Panc1 (cell line): ENCODE results near the gene UNC13B. TPM values are rescaled to one million over a fixed set of nuclear protein-coding genes. Genes with fewer than 3 reads are reported as not detected.

Experiments
- ATAC-seq: fragments of 200-7000 bp; cut with Tn5 transposase; 2 replicates; pipeline ENCODE4 v1.9.1; 2020; ENCODE audit warnings: mild to moderate bottlenecking, moderate library complexity
- BruUV-seq: library from RNA; stranded (reverse); fragments of 400-500 nt; replicated peaks from 2 replicates; lab custom pipeline; 2021; lab: Mats Ljungman, UMichigan
- CTCF ChIA-PET: fragments of 300-600 bp; sonication (Branson Sonifier 250); formaldehyde crosslinking; loops from one replicate; lab custom pipeline; 2022; ENCODE audit warnings: antibody characterized with exemption; lab: Charles Lee
- POLR2A ChIA-PET: fragments of 300-600 bp; sonication (Branson Sonifier 250); formaldehyde crosslinking; loops from one replicate; lab custom pipeline; 2022; ENCODE audit warnings: antibody characterized with exemption; lab: Charles Lee
- DNase-seq: peaks from one replicate; pipeline ENCODE4 v3.0.0-alpha.2; 2010; ENCODE audit warnings: low read depth, low spot score
- H3K27ac ChIP-seq: 2 replicates; pipeline ENCODE4 v1.5.1; 2011; ENCODE audit warnings: mild to moderate bottlenecking, low read length, inconsistent platforms
- H3K27me3 ChIP-seq: fragments of 200-500 bp; sonication (Bioruptor generic); 2 replicates; pipeline ENCODE4 v1.6.0; 2014; ENCODE audit warnings: low read length, inconsistent platforms; ENCODE audit not compliant: control insufficient read depth, insufficient read depth
- H3K36me3 ChIP-seq: fragments of 200-500 bp; sonication (Bioruptor generic); 2 replicates; pipeline ENCODE4 v1.5.1; 2014; ENCODE audit warnings: inconsistent platforms, mild to moderate bottlenecking, low read length, moderate library complexity; ENCODE audit not compliant: control insufficient read depth, insufficient read depth
- H3K4me1 ChIP-seq: 2 replicates; pipeline ENCODE4 v1.5.1; 2011; ENCODE audit warnings: inconsistent platforms, mild to moderate bottlenecking, low read length, moderate library complexity; ENCODE audit not compliant: control insufficient read depth, insufficient read depth
- H3K4me3 ChIP-seq, 2 experiments: 2 replicates each; pipeline ENCODE4 v1.5.1; 2011 to 2012; ENCODE audit warnings: low read depth in 2 of 2, low read length in 2 of 2, mild to moderate bottlenecking in 2 of 2, inconsistent platforms in 1 of 2, moderate library complexity in 1 of 2
- H3K9me3 ChIP-seq: fragments of 200-500 bp; sonication (Bioruptor generic); 2 replicates; pipeline ENCODE4 v1.5.1; 2014; ENCODE audit warnings: low read depth, mild to moderate bottlenecking, inconsistent platforms, low read length, moderate library complexity; ENCODE audit not compliant: control insufficient read depth, insufficient read depth
- CTCF ChIP-seq: fragments of 450-650 bp; IDR thresholded peaks from 2 replicates; pipeline ENCODE4 v1.5.1; 2017; ENCODE audit warnings: mild to moderate bottlenecking
- POLR2AphosphoS5 ChIP-seq: IDR thresholded peaks from 2 replicates; pipeline ENCODE4 v1.6.1; 2012; ENCODE audit warnings: mild to moderate bottlenecking, low read depth, low read length, moderate library complexity
- SIN3A ChIP-seq: IDR thresholded peaks from 2 replicates; pipeline ENCODE4 v1.6.1; 2012; ENCODE audit warnings: low read depth, mild to moderate bottlenecking, low read length, moderate library complexity, borderline replicate concordance; ENCODE audit not compliant: insufficient read depth
- TCF7L2 ChIP-seq: IDR thresholded peaks from 2 replicates; pipeline ENCODE4 v1.6.1; 2011; ENCODE audit warnings: mild to moderate bottlenecking, low read depth, low read length, inconsistent platforms
- in situ Hi-C: cut with HindIII; loops from 2 replicates; pipeline ENCODE4 v1.10.0; 2016; ENCODE audit warnings: low sequenced_read_pairs, low pct_unique_long_range_greater_than_20kb
- intact Hi-C: fragments of 100-400 bp; cut with micrococcal nuclease; formaldehyde crosslinking; loops from one replicate; pipeline ENCODE4 v1.10.0; 2022; ENCODE audit not compliant: unreplicated experiment
- total RNA-seq: library from RNA; stranded (reverse); gene quantifications from one replicate; pipeline ENCODE4 v1.2.1, GENCODE V29; 2021; ENCODE audit not compliant: unreplicated experiment
- TF ChIP-seq, protein P1 (sequence below), 2 experiments: IDR thresholded peaks; 2 replicates each; pipeline ENCODE4 v1.6.1; 2011 to 2012; ENCODE audit warnings: low read depth in 2 of 2, control low read depth in 1 of 2, low read length in 1 of 2, mild to moderate bottlenecking in 1 of 2, moderate library complexity in 1 of 2; ENCODE audit not compliant: insufficient read depth in 1 of 2

UNC13B gene
- total RNA-seq, 1 experiment from 2014 or later: 35.2 TPM

DNA sequence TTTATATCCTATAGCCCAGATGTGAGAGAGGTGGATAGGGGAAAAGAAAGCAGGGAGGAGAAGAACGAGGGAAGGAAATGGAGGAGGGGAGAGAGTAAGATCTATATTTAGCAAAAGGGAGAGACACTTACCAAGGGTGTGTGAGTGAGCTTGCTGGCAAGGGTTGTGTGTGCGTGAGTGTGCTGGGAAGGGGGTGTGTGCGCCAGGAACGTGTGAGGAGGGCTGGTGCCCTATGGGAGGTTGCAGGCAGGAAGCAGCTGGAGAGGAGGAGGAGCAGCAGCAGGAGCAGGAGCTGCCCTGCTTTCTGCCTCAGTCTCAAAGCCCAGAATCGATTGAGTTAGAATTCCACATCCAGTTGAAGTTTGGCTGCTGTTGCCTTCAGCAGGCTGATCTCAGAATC lies 179.8 kb downstream of the UNC13B start:
- DNase-seq: no peak
- H3K4me1 ChIP-seq: no peaks in the 10 kb centered on the region
- CTCF ChIA-PET: no interaction called here
- H3K27me3 ChIP-seq: no peaks in the 10 kb centered on the region
- no peaks in the 10 kb centered on the region for H3K36me3 ChIP-seq
- in situ Hi-C loops (no loop called here), intact Hi-C loops (no loop called here)
- no peaks in the 10 kb centered on the region for H3K9me3 ChIP-seq
- H3K4me3 ChIP-seq: no peak overlapping the region
- no peak overlapping the region for H3K27ac ChIP-seq
- no peak for TF ChIP-seq TCF7L2
- TF ChIP-seq CTCF: no peak
- TF ChIP-seq SIN3A: no peak
- TF ChIP-seq POLR2AphosphoS5: no peak
- TF ChIP-seq, protein P1, sequence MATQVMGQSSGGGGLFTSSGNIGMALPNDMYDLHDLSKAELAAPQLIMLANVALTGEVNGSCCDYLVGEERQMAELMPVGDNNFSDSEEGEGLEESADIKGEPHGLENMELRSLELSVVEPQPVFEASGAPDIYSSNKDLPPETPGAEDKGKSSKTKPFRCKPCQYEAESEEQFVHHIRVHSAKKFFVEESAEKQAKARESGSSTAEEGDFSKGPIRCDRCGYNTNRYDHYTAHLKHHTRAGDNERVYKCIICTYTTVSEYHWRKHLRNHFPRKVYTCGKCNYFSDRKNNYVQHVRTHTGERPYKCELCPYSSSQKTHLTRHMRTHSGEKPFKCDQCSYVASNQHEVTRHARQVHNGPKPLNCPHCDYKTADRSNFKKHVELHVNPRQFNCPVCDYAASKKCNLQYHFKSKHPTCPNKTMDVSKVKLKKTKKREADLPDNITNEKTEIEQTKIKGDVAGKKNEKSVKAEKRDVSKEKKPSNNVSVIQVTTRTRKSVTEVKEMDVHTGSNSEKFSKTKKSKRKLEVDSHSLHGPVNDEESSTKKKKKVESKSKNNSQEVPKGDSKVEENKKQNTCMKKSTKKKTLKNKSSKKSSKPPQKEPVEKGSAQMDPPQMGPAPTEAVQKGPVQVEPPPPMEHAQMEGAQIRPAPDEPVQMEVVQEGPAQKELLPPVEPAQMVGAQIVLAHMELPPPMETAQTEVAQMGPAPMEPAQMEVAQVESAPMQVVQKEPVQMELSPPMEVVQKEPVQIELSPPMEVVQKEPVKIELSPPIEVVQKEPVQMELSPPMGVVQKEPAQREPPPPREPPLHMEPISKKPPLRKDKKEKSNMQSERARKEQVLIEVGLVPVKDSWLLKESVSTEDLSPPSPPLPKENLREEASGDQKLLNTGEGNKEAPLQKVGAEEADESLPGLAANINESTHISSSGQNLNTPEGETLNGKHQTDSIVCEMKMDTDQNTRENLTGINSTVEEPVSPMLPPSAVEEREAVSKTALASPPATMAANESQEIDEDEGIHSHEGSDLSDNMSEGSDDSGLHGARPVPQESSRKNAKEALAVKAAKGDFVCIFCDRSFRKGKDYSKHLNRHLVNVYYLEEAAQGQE (IDR thresholded peaks at IDR 0.05; ENCODE audit: insufficient read depth in 1 of 2, low read depth in 2 of 2, low read length in 1 of 2): no peak
- no peak for ATAC-seq
- BruUV-seq: no TSS peak
- POLR2A ChIA-PET: no interaction called here

DNA sequence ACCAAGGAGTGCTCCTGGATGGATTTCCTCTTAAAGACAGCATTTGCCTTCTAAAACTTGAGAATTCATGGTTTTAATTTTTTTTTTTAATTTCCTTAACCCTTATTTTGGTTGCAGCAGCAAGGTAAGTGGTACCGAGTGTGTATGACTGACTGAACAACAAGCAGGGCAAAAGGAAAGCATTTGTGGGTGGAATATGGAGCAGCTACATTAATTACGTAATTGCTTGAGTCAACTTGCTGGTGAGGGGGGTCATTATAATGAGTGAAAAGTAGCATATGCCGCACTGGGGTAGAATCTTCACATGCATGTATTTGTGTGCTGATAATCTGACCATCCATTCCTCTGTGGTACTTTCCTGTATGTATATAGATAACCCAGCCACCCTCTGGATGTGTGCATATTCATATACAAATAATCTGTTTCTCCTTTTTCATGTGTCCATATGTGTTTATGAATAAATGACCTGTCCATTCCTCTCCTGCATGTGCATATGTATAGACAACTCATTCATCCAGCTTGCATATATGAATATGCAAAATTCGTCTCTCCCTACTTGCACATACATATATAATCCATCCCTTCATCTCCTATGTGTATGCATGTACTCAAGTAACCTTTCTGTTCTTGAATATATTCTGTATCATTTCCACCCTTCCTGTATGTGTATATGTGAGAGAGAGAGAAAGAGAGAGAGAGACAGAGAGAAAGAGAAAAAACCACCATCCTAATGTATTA lies 180.6 kb downstream of the UNC13B start:
- ChIA-PET CTCF (no interaction called here), POLR2A (no interaction called here)
- ATAC-seq (no peak), DNase-seq (no peak)
- intact Hi-C loops: no loop called here
- Histone ChIP-seq H3K27ac (no peak overlapping the region), H3K9me3 (no peaks in the 10 kb centered on the region), H3K4me1 (no peaks in the 10 kb centered on the region), H3K4me3 (no peak overlapping the region), H3K27me3 (no peaks in the 10 kb centered on the region), H3K36me3 (no peaks in the 10 kb centered on the region)
- TF ChIP-seq, protein P1 (IDR thresholded peaks at IDR 0.05; ENCODE audit: insufficient read depth in 1 of 2, low read depth in 2 of 2, low read length in 1 of 2): no peak
- TF ChIP-seq POLR2AphosphoS5 (no peak), CTCF (no peak), SIN3A (no peak), TCF7L2 (no peak)
- no TSS peak for BruUV-seq
- in situ Hi-C loops: no loop called here
